ENCODE measurements around the gene UST.

DNA sequence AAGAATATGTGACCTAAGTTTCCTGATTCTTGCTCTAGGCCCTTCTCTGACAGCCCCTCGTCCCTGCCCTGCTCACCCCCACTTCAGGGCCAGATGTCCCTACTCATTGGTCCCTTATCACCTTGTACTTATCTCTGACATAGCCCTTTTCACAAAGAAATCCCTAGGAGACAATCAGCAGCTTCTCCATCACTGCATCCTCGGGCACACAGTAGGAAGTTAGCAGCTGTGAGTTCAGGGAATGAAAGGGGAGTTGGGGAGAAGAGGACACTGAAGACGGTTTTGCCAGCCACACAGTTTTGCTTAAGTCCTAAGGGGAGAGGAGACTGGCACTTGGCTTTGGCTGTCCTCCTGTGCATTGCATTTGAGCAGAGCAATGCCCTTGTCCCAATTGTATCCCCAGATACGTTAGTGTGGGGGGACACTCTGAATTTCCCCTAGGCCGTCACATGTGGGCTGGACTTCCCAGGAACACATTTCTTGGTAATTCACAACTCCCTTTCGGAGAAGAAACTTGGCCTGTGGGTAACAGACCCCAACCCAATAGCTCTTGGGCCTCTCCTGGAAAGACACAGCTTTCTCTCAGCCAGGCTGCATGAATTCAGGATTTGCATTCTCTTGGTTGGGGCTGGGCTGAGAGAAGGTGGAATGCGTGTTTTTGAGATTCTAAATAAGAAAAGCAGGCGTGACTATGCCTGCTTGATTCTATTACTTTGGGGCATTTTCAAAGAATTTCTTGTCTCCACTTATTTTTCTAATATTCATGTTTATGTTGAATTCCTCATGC, 177.6 kb downstream of the UST start:
- no peak for TF ChIP-seq POLR2A (conservative IDR thresholded peaks at IDR 0.05)
- TF ChIP-seq, protein P1, sequence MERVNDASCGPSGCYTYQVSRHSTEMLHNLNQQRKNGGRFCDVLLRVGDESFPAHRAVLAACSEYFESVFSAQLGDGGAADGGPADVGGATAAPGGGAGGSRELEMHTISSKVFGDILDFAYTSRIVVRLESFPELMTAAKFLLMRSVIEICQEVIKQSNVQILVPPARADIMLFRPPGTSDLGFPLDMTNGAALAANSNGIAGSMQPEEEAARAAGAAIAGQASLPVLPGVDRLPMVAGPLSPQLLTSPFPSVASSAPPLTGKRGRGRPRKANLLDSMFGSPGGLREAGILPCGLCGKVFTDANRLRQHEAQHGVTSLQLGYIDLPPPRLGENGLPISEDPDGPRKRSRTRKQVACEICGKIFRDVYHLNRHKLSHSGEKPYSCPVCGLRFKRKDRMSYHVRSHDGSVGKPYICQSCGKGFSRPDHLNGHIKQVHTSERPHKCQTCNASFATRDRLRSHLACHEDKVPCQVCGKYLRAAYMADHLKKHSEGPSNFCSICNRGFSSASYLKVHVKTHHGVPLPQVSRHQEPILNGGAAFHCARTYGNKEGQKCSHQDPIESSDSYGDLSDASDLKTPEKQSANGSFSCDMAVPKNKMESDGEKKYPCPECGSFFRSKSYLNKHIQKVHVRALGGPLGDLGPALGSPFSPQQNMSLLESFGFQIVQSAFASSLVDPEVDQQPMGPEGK (CRISPR knock-in tag; IDR thresholded peaks at IDR 0.05; ENCODE audit: borderline replicate concordance): no peak
- TF ChIP-seq CBFA2T2 (conservative IDR thresholded peaks at IDR 0.05): no peak
- TF ChIP-seq, protein P2, sequence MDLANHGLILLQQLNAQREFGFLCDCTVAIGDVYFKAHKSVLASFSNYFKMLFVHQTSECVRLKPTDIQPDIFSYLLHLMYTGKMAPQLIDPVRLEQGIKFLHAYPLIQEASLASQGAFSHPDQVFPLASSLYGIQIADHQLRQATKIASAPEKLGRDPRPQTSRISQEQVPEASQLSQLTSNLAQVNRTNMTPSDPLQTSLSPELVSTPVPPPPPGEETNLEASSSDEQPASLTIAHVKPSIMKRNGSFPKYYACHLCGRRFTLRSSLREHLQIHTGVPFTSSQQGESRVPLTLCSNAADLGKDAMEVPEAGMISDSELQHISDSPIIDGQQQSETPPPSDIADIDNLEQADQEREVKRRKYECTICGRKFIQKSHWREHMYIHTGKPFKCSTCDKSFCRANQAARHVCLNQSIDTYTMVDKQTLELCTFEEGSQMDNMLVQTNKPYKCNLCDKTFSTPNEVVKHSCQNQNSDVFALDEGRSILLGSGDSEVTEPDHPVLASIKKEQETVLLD (IDR thresholded peaks at IDR 0.05): no peak
- TF ChIP-seq NFIC (IDR thresholded peaks at IDR 0.05): no peak
- no peak for TF ChIP-seq CHD1 (IDR thresholded peaks at IDR 0.05; ENCODE audit: low read length)
- TF ChIP-seq ZZZ3 (IDR thresholded peaks at IDR 0.05): no peak
- TF ChIP-seq, protein P3, sequence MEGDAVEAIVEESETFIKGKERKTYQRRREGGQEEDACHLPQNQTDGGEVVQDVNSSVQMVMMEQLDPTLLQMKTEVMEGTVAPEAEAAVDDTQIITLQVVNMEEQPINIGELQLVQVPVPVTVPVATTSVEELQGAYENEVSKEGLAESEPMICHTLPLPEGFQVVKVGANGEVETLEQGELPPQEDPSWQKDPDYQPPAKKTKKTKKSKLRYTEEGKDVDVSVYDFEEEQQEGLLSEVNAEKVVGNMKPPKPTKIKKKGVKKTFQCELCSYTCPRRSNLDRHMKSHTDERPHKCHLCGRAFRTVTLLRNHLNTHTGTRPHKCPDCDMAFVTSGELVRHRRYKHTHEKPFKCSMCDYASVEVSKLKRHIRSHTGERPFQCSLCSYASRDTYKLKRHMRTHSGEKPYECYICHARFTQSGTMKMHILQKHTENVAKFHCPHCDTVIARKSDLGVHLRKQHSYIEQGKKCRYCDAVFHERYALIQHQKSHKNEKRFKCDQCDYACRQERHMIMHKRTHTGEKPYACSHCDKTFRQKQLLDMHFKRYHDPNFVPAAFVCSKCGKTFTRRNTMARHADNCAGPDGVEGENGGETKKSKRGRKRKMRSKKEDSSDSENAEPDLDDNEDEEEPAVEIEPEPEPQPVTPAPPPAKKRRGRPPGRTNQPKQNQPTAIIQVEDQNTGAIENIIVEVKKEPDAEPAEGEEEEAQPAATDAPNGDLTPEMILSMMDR (IDR thresholded peaks at IDR 0.05 in 2 of 3, conservative IDR thresholded peaks at IDR 0.05 in 1 of 3; ENCODE audit: insufficient read depth in 2 of 3, low read depth in 1 of 3, low read length in 3 of 3): no peak
- no peak for TF ChIP-seq EP300 (IDR thresholded peaks at IDR 0.05; ENCODE audit: low read length)
- TF ChIP-seq LARP7 (IDR thresholded peaks at IDR 0.05): no peak
